HEK293 (cell line): ENCODE results near the gene ZFPM1.

Experiments
- CTCF ChIA-PET: fragments of 350-600 bp; formaldehyde crosslinking; extraction: SDS; loops from one replicate; lab custom pipeline; 2021; ENCODE audit warnings: antibody characterized with exemption; lab: Yijun Ruan, JAX
- POLR2A ChIA-PET: fragments of 300-600 bp; formaldehyde crosslinking; extraction: SDS; loops from one replicate; lab custom pipeline; 2020; ENCODE audit warnings: antibody characterized with exemption, inconsistent platforms; lab: Yijun Ruan, JAX
- H3K27ac ChIP-seq: fragments of 200-500 bp; sonication (Bioruptor generic); 2 replicates; pipeline ENCODE4 v1.5.1; 2014; ENCODE audit warnings: low read depth, low read length, control low read depth, inconsistent platforms; ENCODE audit errors: extremely low read depth
- H3K36me3 ChIP-seq, 2 experiments: fragments of 200-500 bp in 1 of 2; sonication (Bioruptor generic) in 1 of 2; 1 replicate in 1 of 2; 2 replicates in 1 of 2; pipeline ENCODE4 v1.5.1; 2014 to 2017; ENCODE audit warnings: inconsistent platforms in 2 of 2, low read length in 2 of 2; ENCODE audit not compliant: control insufficient read depth in 2 of 2, insufficient read depth in 1 of 2
- H3K4me1 ChIP-seq: fragments of 200-500 bp; sonication (Bioruptor generic); 2 replicates; pipeline ENCODE4 v1.5.1; 2014; ENCODE audit warnings: mild to moderate bottlenecking, low read length, inconsistent platforms; ENCODE audit not compliant: control insufficient read depth, insufficient read depth
- H3K4me3 ChIP-seq: 2 replicates; pipeline ENCODE4 v1.5.1; 2011; ENCODE audit warnings: low read depth, mild to moderate bottlenecking, control low read depth, low read length, moderate library complexity
- H3K9me3 ChIP-seq: fragments of 200-500 bp; sonication (Bioruptor generic); 2 replicates; pipeline ENCODE4 v1.5.1; 2014; ENCODE audit warnings: low read depth, low read length, inconsistent platforms; ENCODE audit not compliant: control insufficient read depth, insufficient read depth
- EGR2 ChIP-seq: fragments of 450-650 bp; formaldehyde crosslinking; IDR thresholded peaks from 2 replicates; pipeline ENCODE4 v1.5.1; 2016; ENCODE audit warnings: low read depth, missing biosample characterization, missing genetic modification characterization
- HOXA7 ChIP-seq: sonication (generic); formaldehyde crosslinking; IDR thresholded peaks from 2 replicates; pipeline ENCODE4 v1.8.1; 2022; ENCODE audit warnings: missing genetic modification reagents, borderline replicate concordance
- SALL2 ChIP-seq: fragments of 450-650 bp; formaldehyde crosslinking; IDR thresholded peaks from 2 replicates; pipeline ENCODE4 v1.5.0; 2017; ENCODE audit warnings: missing biosample characterization, mild to moderate bottlenecking, missing genetic modification characterization, borderline replicate concordance
- ZBTB8A ChIP-seq: fragments of 450-650 bp; formaldehyde crosslinking; IDR thresholded peaks from 2 replicates; pipeline ENCODE4 v1.5.1; 2016; ENCODE audit warnings: missing biosample characterization, missing genetic modification characterization
- ZNF121 ChIP-seq: fragments of 450-650 bp; formaldehyde crosslinking; IDR thresholded peaks from 2 replicates; pipeline ENCODE4 v1.5.1; 2016; ENCODE audit warnings: missing biosample characterization, missing genetic modification characterization
- ZNF132 ChIP-seq: fragments of 450-650 bp; formaldehyde crosslinking; IDR thresholded peaks from 2 replicates; pipeline ENCODE4 v1.5.1; 2017; ENCODE audit warnings: missing biosample characterization, missing genetic modification characterization, borderline replicate concordance
- ZNF37A ChIP-seq: fragments of 450-650 bp; IDR thresholded peaks from 2 replicates; pipeline ENCODE4 v1.5.1; 2018; ENCODE audit warnings: missing biosample characterization, missing genetic modification characterization
- ZNF416 ChIP-seq: fragments of 450-650 bp; formaldehyde crosslinking; IDR thresholded peaks from 2 replicates; pipeline ENCODE4 v1.5.1; 2016; ENCODE audit warnings: missing biosample characterization, missing genetic modification characterization
- ZNF514 ChIP-seq: fragments of 450-650 bp; formaldehyde crosslinking; IDR thresholded peaks from 2 replicates; pipeline ENCODE4 v1.5.1; 2016; ENCODE audit warnings: missing biosample characterization, missing genetic modification characterization
- ZNF555 ChIP-seq: fragments of 450-650 bp; formaldehyde crosslinking; conservative IDR thresholded peaks from 2 replicates; pipeline ENCODE4 v1.5.1; 2017; ENCODE audit warnings: missing biosample characterization, mild to moderate bottlenecking, missing genetic modification characterization, inconsistent platforms
- ZNF629 ChIP-seq: fragments of 450-650 bp; formaldehyde crosslinking; IDR thresholded peaks from 2 replicates; pipeline ENCODE4 v1.5.1; 2017; ENCODE audit warnings: missing biosample characterization, missing genetic modification characterization
- ZXDB ChIP-seq: fragments of 450-650 bp; formaldehyde crosslinking; IDR thresholded peaks from 2 replicates; pipeline ENCODE4 v1.5.1; 2016; ENCODE audit warnings: missing biosample characterization, missing genetic modification characterization
- TF ChIP-seq, protein P1 (sequence below): fragments of 450-650 bp; formaldehyde crosslinking; IDR thresholded peaks from 2 replicates; pipeline ENCODE4 v1.5.1; 2016; ENCODE audit warnings: missing biosample characterization, missing genetic modification characterization, low read depth
- TF ChIP-seq, protein P2 (sequence below): fragments of 450-650 bp; formaldehyde crosslinking; IDR thresholded peaks from 2 replicates; pipeline ENCODE4 v1.5.1; 2017; ENCODE audit warnings: missing biosample characterization, missing genetic modification characterization
- TF ChIP-seq, protein P3 (sequence below): fragments of 450-650 bp; formaldehyde crosslinking; IDR thresholded peaks from 2 replicates; pipeline ENCODE4 v1.5.1; 2016; ENCODE audit warnings: missing biosample characterization, missing genetic modification characterization
- TF ChIP-seq, protein P4 (sequence below): fragments of 450-650 bp; formaldehyde crosslinking; IDR thresholded peaks from 2 replicates; pipeline ENCODE4 v1.5.1; 2016; ENCODE audit warnings: missing biosample characterization, missing genetic modification characterization
- TF ChIP-seq, protein P5 (sequence below): fragments of 450-650 bp; formaldehyde crosslinking; IDR thresholded peaks from 2 replicates; pipeline ENCODE4 v1.5.1; 2016; ENCODE audit warnings: missing biosample characterization, missing genetic modification characterization

Gene ZFPM1

DNA sequence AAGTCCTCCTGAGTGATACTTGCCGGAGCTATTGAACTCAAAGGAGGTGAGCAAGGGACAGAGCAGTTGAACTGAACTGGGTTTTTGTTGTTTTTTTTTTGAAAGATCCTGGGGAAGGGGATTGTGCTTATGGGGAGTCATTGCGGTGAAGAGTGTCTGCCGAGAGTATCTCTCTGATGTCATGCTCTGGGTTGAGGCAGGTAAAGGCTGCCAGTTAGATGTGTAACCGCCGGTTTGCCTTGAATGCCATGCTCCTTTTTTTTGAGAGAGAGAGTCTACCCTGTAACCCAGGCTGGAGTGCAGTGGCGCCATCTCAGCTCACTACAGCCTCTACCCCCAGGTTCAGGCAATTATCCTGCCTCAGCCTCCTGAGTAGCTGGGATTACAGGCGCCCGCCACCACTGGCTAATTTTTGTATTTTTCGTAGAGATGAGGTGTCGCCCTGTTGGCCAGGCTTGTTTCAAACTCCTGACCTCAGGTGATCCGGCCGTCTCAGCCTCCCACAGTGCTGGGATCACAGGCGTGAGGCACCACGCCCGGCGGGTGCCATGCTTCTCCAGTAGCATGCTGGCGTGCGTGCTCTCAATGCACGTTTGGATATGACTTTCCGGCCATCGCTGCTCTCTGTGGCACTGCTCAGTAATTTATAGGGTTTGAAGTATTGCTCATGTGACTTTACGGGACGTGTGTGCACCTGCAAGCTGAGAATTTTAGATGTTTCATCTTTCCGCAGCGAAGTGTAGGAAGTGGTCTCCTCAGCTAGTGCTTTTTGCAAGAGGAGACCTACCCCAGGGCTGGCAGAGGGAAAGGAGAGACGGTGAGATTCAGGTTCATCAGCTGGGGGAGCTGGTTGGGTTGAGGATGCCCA is 125.6 kb downstream of the ZFPM1 start:
- H3K4me3 ChIP-seq: no peak overlapping the region
- POLR2A ChIA-PET: interaction anchor here (1.6 kb wide), 1 partner anchor 9 kb away, joined by 6 read pairs; the partner anchor contains the start of gene ZC3H18
- H3K4me1 ChIP-seq: no peaks in the 10 kb centered on the region
- H3K27ac ChIP-seq: no peak overlapping the region
- H3K9me3 ChIP-seq: no peaks in the 10 kb centered on the region
- peaks cover 9 to 89% of the 10 kb centered on the region in 2 experiments; a peak in 2 of 3 replicates for H3K36me3 ChIP-seq
- CTCF ChIA-PET: no interaction called here
- TF ChIP-seq, protein P1, sequence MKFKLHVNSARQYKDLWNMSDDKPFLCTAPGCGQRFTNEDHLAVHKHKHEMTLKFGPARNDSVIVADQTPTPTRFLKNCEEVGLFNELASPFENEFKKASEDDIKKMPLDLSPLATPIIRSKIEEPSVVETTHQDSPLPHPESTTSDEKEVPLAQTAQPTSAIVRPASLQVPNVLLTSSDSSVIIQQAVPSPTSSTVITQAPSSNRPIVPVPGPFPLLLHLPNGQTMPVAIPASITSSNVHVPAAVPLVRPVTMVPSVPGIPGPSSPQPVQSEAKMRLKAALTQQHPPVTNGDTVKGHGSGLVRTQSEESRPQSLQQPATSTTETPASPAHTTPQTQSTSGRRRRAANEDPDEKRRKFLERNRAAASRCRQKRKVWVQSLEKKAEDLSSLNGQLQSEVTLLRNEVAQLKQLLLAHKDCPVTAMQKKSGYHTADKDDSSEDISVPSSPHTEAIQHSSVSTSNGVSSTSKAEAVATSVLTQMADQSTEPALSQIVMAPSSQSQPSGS (tag by site-specific recombination): no peak
- TF ChIP-seq, protein P2, sequence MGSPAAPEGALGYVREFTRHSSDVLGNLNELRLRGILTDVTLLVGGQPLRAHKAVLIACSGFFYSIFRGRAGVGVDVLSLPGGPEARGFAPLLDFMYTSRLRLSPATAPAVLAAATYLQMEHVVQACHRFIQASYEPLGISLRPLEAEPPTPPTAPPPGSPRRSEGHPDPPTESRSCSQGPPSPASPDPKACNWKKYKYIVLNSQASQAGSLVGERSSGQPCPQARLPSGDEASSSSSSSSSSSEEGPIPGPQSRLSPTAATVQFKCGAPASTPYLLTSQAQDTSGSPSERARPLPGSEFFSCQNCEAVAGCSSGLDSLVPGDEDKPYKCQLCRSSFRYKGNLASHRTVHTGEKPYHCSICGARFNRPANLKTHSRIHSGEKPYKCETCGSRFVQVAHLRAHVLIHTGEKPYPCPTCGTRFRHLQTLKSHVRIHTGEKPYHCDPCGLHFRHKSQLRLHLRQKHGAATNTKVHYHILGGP (tag by site-specific recombination): no peak
- TF ChIP-seq ZNF416 (tag by site-specific recombination): no peak

DNA sequence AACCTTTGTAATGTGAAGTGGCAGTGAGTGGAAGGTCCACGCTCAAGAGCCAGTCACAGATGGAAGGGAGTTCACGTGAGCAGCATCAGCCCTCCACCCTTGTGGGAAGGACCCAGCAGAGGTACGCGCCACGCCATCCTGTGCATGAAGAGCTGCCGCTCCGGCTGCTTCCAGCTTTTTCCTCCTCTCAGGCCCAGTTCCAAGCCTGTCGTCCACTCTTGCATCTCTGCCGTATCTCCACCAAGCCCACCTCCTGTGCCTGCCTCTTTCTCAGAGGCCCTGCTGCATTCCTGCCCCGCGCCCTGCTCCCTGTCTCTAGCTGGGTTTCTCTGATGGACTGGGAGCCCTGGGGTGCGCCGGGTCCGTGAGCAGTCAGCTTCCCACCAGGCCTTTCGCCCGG is 127.3 kb downstream of the ZFPM1 start:
- ChIA-PET POLR2A (no interaction called here), CTCF (no interaction called here)
- H3K27ac ChIP-seq: no peak overlapping the region
- H3K4me3 ChIP-seq: no peak overlapping the region
- no peaks in the 10 kb centered on the region for H3K9me3 ChIP-seq
- no peaks in the 10 kb centered on the region for H3K4me1 ChIP-seq
- TF ChIP-seq SALL2 (tag by site-specific recombination): no peak
- H3K36me3 ChIP-seq: peaks cover 3 to 87% of the 10 kb centered on the region in 2 experiments; a peak in 2 of 3 replicates

DNA sequence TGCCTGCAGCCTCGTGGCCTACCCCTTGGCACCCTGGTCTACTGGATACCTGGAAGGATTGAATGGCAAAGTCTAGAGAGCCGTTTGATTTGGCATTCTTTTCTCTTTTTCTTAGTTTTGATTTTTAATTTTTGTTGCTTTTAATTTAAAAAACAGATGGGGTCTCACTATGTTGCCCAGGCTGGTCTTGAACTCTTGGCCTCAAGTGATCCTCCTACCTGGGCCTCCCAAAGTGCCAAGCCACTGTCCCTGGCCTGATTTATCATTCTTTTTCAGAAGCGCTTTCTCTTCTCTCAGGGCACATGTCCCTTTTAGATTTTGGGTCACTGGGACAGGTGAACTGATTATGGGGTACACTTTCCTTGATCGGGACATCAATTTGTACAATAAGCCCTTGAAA is 128.0 kb downstream of the ZFPM1 start:
- Histone ChIP-seq H3K4me1 (no peaks in the 10 kb centered on the region), H3K27ac (no peak overlapping the region), H3K4me3 (no peak overlapping the region), H3K9me3 (no peaks in the 10 kb centered on the region), H3K36me3 (peaks cover under 1 to 88% of the 10 kb centered on the region in 2 experiments; a peak in 2 of 3 replicates)
- POLR2A ChIA-PET: no interaction called here
- CTCF ChIA-PET: no interaction called here
- no peak for TF ChIP-seq ZNF555 (tag by site-specific recombination)
- peak; percentile 69; the same call in 1 of the 2 replicates for TF ChIP-seq ZNF121 (tag by site-specific recombination)

DNA sequence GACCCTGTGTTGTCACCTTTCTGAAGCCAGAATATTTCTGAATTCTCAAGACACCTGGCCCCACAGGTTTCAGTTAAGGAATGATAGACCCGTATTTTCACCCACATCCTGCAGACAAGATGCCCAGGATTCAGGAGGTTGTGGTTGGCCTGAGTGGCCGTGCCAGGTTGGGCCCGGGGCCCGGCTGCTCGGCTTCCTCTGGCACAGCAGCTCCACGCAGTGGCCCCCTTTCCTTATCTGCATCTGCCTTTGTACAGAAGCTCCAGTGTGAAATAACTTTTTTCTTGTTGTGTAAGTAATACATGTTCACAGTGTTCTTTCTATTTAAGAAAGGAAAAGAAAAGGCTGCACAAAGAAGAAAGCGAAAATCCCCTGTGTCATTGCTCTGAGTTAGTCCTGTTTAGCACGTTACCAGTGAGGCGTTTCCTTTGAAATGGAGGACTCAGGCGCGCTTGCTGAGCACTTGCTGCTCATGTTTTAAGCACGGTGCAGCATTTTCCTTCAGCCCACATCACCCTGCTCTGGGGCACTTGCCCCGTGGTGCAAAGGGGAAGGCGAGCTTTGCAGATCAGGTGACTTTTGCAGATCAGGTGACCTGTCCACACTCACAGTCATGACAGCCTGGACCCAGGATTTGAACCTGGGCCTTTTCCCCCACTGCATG is 130.0 kb downstream of the ZFPM1 start:
- CTCF ChIA-PET: interaction anchor here (0.6 kb wide), 1 partner anchor 13 kb away, joined by 3 read pairs; the partner anchor contains the start of gene ZC3H18
- POLR2A ChIA-PET: interaction anchor here (1.6 kb wide), 1 partner anchor 13 kb away, joined by 3 read pairs; the partner anchor contains the start of gene ZC3H18
- TF ChIP-seq ZNF514 (tag by site-specific recombination) (no peak), ZNF629 (no peak), ZBTB8A (tag by site-specific recombination) (no peak), ZNF37A (tag by site-specific recombination) (no peak), HOXA7 (CRISPR knock-in tag) (no peak), ZNF132 (no peak), EGR2 (tag by site-specific recombination) (no peak), ZXDB (no peak)
- TF ChIP-seq, protein P3, sequence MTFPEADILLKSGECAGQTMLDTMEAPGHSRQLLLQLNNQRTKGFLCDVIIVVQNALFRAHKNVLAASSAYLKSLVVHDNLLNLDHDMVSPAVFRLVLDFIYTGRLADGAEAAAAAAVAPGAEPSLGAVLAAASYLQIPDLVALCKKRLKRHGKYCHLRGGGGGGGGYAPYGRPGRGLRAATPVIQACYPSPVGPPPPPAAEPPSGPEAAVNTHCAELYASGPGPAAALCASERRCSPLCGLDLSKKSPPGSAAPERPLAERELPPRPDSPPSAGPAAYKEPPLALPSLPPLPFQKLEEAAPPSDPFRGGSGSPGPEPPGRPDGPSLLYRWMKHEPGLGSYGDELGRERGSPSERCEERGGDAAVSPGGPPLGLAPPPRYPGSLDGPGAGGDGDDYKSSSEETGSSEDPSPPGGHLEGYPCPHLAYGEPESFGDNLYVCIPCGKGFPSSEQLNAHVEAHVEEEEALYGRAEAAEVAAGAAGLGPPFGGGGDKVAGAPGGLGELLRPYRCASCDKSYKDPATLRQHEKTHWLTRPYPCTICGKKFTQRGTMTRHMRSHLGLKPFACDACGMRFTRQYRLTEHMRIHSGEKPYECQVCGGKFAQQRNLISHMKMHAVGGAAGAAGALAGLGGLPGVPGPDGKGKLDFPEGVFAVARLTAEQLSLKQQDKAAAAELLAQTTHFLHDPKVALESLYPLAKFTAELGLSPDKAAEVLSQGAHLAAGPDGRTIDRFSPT: no peak
- TF ChIP-seq, protein P4, sequence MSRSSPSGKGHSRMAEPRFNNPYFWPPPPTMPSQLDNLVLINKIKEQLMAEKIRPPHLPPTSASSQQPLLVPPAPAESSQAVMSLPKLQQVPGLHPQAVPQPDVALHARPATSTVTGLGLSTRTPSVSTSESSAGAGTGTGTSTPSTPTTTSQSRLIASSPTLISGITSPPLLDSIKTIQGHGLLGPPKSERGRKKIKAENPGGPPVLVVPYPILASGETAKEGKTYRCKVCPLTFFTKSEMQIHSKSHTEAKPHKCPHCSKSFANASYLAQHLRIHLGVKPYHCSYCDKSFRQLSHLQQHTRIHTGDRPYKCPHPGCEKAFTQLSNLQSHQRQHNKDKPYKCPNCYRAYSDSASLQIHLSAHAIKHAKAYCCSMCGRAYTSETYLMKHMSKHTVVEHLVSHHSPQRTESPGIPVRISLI (tag by site-specific recombination): no peak
- TF ChIP-seq, protein P5, sequence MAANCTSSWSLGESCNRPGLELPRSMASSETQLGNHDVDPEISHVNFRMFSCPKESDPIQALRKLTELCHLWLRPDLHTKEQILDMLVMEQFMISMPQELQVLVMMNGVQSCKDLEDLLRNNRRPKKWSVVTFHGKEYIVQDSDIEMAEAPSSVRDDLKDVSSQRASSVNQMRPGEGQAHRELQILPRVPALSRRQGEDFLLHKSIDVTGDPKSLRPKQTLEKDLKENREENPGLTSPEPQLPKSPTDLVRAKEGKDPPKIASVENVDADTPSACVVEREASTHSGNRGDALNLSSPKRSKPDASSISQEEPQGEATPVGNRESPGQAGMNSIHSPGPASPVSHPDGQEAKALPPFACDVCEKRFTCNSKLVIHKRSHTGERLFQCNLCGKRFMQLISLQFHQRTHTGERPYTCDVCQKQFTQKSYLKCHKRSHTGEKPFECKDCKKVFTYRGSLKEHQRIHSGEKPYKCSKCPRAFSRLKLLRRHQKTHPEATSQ (tag by site-specific recombination): no peak

More for the DNA sequence above, 130.0 kb downstream of the ZFPM1 start:
- H3K4me3 ChIP-seq: no peak overlapping the region
- no peaks in the 10 kb centered on the region for H3K9me3 ChIP-seq
- no peak overlapping the region for H3K27ac ChIP-seq
- H3K4me1 ChIP-seq: no peaks in the 10 kb centered on the region
- H3K36me3 ChIP-seq: peaks cover 8 to 87% of the 10 kb centered on the region in 2 experiments; a peak in 2 of 3 replicates
